Spleen (tissue), 11 donors: ENCODE results near the gene CWF19L1. TPM values are rescaled to one million over a fixed set of nuclear protein-coding genes. Genes with fewer than 3 reads are reported as not detected.
"Not testable (repeated sequence)": the region's sequence is repeated elsewhere in the genome, so short reads cannot be mapped to it uniquely, and the experiment has no call there.

ENCODE experiments used
- DNase-seq: peaks from one replicate; pipeline ENCODE4 v3.0.0-alpha.2; 2020
- H3K27ac ChIP-seq, 8 donors: fragments of 200-600 bp; sonication (generic) in 7 of 8; 1 replicate in 4 of 8; 2 replicates in 4 of 8; pipeline versions ENCODE4 v1.5.0 to v1.8.0; 2016 to 2021; ENCODE audit warnings: inconsistent platforms in 4 of 8, mild to moderate bottlenecking in 4 of 8, moderate library complexity in 1 of 8
- H3K27me3 ChIP-seq, 7 donors: fragments of 200-600 bp; sonication (generic) in 6 of 7; replicated peaks in 1 of 7; 1 replicate in 4 of 7; 2 replicates in 3 of 7; pipeline versions ENCODE4 v1.5.0 to v1.8.0; 2016 to 2021; ENCODE audit warnings: inconsistent platforms in 3 of 7, mild to moderate bottlenecking in 1 of 7
- H3K36me3 ChIP-seq, 6 donors: fragments of 200-600 bp; sonication (generic) in 5 of 6; 1 replicate in 4 of 6; 2 replicates in 2 of 6; pipeline versions ENCODE4 v1.5.0 to v1.8.0; 2016 to 2021; ENCODE audit warnings: inconsistent platforms in 2 of 6
- H3K4me1 ChIP-seq, 6 donors: fragments of 200-600 bp; sonication (generic) in 5 of 6; 1 replicate in 3 of 6; 2 replicates in 3 of 6; pipeline versions ENCODE4 v1.5.0 to v1.8.0; 2016 to 2021; ENCODE audit warnings: inconsistent platforms in 3 of 6
- H3K4me3 ChIP-seq, 8 donors: fragments of 200-600 bp; sonication (generic) in 7 of 8; 1 replicate in 4 of 8; 2 replicates in 4 of 8; pipeline versions ENCODE4 v1.5.0 to v1.8.0; 2016 to 2021; ENCODE audit warnings: inconsistent platforms in 4 of 8, mild to moderate bottlenecking in 4 of 8, moderate library complexity in 2 of 8
- H3K9me3 ChIP-seq, 8 donors: fragments of 200-600 bp; sonication (generic) in 7 of 8; 1 replicate in 4 of 8; 2 replicates in 4 of 8; pipeline versions ENCODE4 v1.5.0 to v1.8.0; 2016 to 2021; ENCODE audit warnings: inconsistent platforms in 4 of 8
- POLR2A ChIP-seq, 3 donors: fragments of 450-650 bp; IDR thresholded peaks; one replicate each; pipeline ENCODE4 v1.5.1; 2017; ENCODE audit warnings: antibody characterized with exemption in 3 of 3, mild to moderate bottlenecking in 1 of 3
- POLR2AphosphoS5 ChIP-seq, 3 donors: sonication (generic); formaldehyde crosslinking; IDR thresholded peaks; one replicate each; pipeline ENCODE4 v1.5.1; 2017; ENCODE audit warnings: antibody characterized with exemption in 3 of 3
- WGBS, 5 donors: extraction: QIAGEN DNeasy Blood & Tissue Kit in 3 of 5; methylation state at CpG; one replicate each; pipeline versions ENCODE4 v1.1.5 to v1.1.7; 2013 to 2018; 5-methylcytosine and 5-hydroxymethylcytosine counted together
- intact Hi-C: fragments of 100-400 bp; cut with DNase I; formaldehyde crosslinking; loops from one replicate; pipeline ENCODE4 v1.15.0; 2023; ENCODE audit warnings: low total_unique reads
- polyA plus RNA-seq, 3 donors: library from polyadenylated mRNA; stranded (reverse); fragments of 200-250 nt; gene quantifications; one replicate each; pipeline ENCODE4 v1.2.1, GENCODE V29; 2013
- total RNA-seq, 7 donors: library from RNA; depleted of rRNA in 3 of 7; stranded (reverse); fragments of >200 nt in 3 of 7; fragmentation: NEBNext Ultra II Directional in 4 of 7; extraction: Animal tissue kit (Norgen Biotek cat#: 25700) in 4 of 7; gene quantifications; one replicate each; pipeline versions ENCODE4 v1.1.0 to v1.2.1, GENCODE V29; 2016 to 2021
- TF ChIP-seq, protein P1 (sequence below), 11 experiments: fragments of 200-600 bp in 7 of 11; fragments of 450-650 bp in 4 of 11; sonication (generic) in 4 of 11; IDR thresholded peaks in 8 of 11; conservative IDR thresholded peaks in 3 of 11; 1 replicate in 7 of 11; 2 replicates in 4 of 11; pipeline versions ENCODE4 v1.4.0 to v1.8.0; 2016 to 2021; ENCODE audit warnings: antibody characterized with exemption in 11 of 11, inconsistent platforms in 4 of 11, mild to moderate bottlenecking in 1 of 11
- donor health status: healthy with polysubstance abuse.
- donor health status: DM: no; HTN: no; CAD: no; lungs with moderate emphysema.
- donor health status: DM: no; HTN: no; CAD: no.
- donor health status: Bipolar disorder and iron deficiency.
- donor health status: healthy.
- donor health status: DM: no; HTN: no; CAD: no.
- donor health status: DM: yes; HTN: yes; CAD: no.

Gene CWF19L1
- total and polyA plus RNA-seq, 10 donors, result 17.8 to 42.1 (median 29.9) TPM

DNA sequence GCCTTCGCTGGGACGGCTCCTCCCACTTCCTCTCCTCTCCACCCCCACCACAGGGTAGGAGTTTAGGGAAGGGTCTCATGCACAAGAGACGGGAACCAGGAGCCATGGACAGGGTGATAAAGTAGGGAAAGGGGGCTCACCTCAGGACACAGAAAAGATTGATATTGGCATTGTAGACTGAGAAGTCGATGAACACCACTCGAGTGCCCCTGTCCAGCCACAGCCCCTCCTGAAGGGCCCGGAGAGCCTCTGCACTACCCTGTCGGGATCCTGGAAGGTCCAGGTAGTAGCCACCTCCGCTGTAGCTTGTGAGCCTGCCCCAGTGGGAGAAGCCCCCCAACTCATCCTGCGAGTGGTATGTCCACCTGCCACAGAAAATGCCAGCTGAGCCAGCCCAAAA, 29.8 kb upstream of the CWF19L1 start:
- TF ChIP-seq POLR2AphosphoS5 (IDR thresholded peaks at IDR 0.05) (no peak), POLR2A (IDR thresholded peaks at IDR 0.05) (no peak)
- TF ChIP-seq, protein P1, sequence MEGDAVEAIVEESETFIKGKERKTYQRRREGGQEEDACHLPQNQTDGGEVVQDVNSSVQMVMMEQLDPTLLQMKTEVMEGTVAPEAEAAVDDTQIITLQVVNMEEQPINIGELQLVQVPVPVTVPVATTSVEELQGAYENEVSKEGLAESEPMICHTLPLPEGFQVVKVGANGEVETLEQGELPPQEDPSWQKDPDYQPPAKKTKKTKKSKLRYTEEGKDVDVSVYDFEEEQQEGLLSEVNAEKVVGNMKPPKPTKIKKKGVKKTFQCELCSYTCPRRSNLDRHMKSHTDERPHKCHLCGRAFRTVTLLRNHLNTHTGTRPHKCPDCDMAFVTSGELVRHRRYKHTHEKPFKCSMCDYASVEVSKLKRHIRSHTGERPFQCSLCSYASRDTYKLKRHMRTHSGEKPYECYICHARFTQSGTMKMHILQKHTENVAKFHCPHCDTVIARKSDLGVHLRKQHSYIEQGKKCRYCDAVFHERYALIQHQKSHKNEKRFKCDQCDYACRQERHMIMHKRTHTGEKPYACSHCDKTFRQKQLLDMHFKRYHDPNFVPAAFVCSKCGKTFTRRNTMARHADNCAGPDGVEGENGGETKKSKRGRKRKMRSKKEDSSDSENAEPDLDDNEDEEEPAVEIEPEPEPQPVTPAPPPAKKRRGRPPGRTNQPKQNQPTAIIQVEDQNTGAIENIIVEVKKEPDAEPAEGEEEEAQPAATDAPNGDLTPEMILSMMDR (IDR thresholded peaks at IDR 0.05 in 8 of 11, conservative IDR thresholded peaks at IDR 0.05 in 3 of 11), result no peak
- H3K27ac ChIP-seq, result no peak overlapping the region
- peaks cover 0 to 9% (median 0%) of the 10 kb centered on the region in 6 donors for H3K4me1 ChIP-seq
- peaks cover 0 to 9% (median 0%) of the 10 kb centered on the region in 8 donors for H3K9me3 ChIP-seq
- H3K36me3 ChIP-seq, result no peaks in the 10 kb centered on the region
- no peak for DNase-seq
- WGBS, 5 donors, result 53 to 71% (median 62%) methylated on average over 6 to 9 of the region's 9 CpGs
- H3K27me3 ChIP-seq, result peaks cover 0 to 53% (median 5%) of the 10 kb centered on the region in 7 donors
- intact Hi-C loops, result no loop called here
- H3K4me3 ChIP-seq, result no peak overlapping the region

DNA sequence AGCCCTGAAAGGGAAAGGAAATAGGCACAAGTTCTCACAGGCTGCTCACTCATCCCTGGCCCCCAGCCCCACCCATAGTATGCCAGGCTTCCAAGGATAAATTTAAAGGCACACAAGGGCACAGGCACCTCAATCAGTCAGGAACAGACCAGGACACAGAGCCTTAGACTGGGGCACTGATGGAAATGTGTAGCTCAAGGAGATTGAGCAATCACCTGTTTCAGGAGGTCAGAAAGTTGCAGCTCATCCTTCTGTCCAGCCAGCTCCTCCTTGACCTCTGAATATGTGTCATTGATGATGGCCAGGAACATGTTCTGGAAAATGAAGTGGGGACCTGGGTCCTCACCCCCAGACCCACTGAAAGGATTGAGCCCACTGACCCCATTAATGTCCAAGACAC, 25.6 kb upstream of the CWF19L1 start:
- Histone ChIP-seq H3K27ac (peak overlapping the region in 3 of 8 donors; percentile 32 to 60 (median 60)), H3K36me3 (no peaks in the 10 kb centered on the region), H3K27me3 (peaks cover 0 to 38% (median 5%) of the 10 kb centered on the region in 7 donors), H3K9me3 (no peaks in the 10 kb centered on the region), H3K4me1 (peaks cover 0 to 16% (median 0%) of the 10 kb centered on the region in 6 donors), H3K4me3 (no peak overlapping the region)
- intact Hi-C loops, result no loop called here
- DNase-seq, result no peak
- no peak for TF ChIP-seq POLR2AphosphoS5 (IDR thresholded peaks at IDR 0.05)
- TF ChIP-seq, protein P1 (IDR thresholded peaks at IDR 0.05 in 8 of 11, conservative IDR thresholded peaks at IDR 0.05 in 3 of 11), result no peak
- no peak for TF ChIP-seq POLR2A (IDR thresholded peaks at IDR 0.05)

DNA sequence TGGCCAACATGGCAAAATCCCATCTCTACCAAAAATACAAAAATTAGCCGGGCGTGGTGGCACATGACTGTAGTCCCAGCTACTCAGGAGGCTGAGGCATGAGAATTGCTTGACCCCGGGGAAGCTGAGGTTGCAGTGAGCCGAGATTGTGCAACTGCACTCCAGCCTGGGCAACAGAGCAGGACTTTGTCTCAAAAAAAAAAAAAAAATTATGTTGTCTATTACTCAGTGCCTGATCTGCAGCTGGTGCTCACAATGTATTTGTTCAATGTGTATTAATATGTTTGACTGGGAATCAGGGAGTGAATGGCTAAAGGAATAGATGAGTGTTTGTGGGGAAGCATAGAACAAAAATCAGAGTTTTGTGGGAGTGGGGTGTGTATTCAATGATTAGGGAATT, 24.9 kb upstream of the CWF19L1 start:
- Histone ChIP-seq H3K27me3 (peaks cover 0 to 37% (median 5%) of the 10 kb centered on the region in 7 donors), H3K4me1 (peaks cover 0 to 19% (median under 1%) of the 10 kb centered on the region in 6 donors), H3K27ac (peak overlapping the region in 4 of 8 donors; percentile 49 to 77 (median 60))
- 51 to 81% (median 56%) methylated on average over 4 of the region's 4 CpGs for WGBS, 5 donors
- H3K9me3 ChIP-seq, H3K36me3 ChIP-seq, H3K4me3 ChIP-seq, intact Hi-C loops, DNase-seq: not testable (repeated sequence)

DNA sequence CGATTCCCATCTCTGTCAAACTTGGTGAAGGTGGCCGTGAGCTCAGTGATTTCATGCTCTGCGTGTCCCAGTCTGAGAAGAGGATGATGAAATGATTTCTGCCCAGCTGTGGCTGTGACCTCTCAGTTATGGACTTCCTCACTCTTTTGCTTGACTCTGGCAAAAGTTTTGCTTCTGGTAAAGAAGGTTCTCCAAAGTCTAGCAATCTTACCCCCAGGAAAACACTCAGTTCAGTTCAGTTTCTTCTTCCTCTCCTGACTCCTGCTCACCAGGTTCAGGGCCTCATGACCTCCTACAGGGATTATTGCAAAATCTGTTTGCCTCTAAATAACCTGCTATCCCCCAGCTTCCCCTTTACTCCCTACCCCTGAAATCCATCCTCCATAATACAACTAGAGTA, 23.9 kb upstream of the CWF19L1 start:
- peak in 1 of 3 donors; percentile 40 for TF ChIP-seq POLR2AphosphoS5 (IDR thresholded peaks at IDR 0.05)
- TF ChIP-seq POLR2A (IDR thresholded peaks at IDR 0.05), result no peak

DNA sequence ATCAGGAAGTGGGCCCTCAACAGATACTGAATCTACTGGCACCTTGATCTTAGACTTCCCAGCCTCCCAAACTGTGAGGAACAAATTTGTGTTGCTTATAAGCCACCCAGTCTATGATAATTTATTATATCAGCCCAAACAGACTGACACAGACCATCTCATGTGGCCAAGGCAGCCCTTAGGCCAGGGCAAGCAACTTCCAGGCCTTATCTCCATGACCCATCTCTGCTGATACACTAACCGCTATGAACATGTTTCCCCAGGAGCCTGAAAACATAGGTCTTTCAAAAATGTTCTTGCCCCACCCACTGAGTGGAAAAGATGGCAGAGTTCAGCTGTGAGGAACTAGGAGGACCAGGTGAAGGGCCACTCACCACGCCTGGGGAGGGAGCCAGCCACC, 22.2 kb upstream of the CWF19L1 start:
- no peak for DNase-seq
- Histone ChIP-seq H3K4me1 (peaks cover 13 to 42% (median 20%) of the 10 kb centered on the region in 6 donors), H3K9me3 (no peaks in the 10 kb centered on the region), H3K4me3 (no peak overlapping the region), H3K36me3 (no peaks in the 10 kb centered on the region), H3K27me3 (peaks cover 0 to 19% (median 0%) of the 10 kb centered on the region in 7 donors), H3K27ac (peak overlapping the region in 2 of 8 donors; percentile 6 to 77)
- 81 to 87% (median 84%) methylated on average over 2 of the region's 2 CpGs for WGBS, 5 donors
- TF ChIP-seq, protein P1 (IDR thresholded peaks at IDR 0.05 in 8 of 11, conservative IDR thresholded peaks at IDR 0.05 in 3 of 11), result no peak
- no peak for TF ChIP-seq POLR2A (IDR thresholded peaks at IDR 0.05)
- TF ChIP-seq POLR2AphosphoS5 (IDR thresholded peaks at IDR 0.05), result no peak
- intact Hi-C loops, result no loop called here

More for the DNA sequence above, 23.9 kb upstream of the CWF19L1 start:
- peaks cover 0 to 29% (median 5%) of the 10 kb centered on the region in 7 donors for H3K27me3 ChIP-seq
- 41 to 75% (median 51%) methylated on average over 3 of the region's 3 CpGs for WGBS, 5 donors
- intact Hi-C loops, result no loop called here
- H3K9me3 ChIP-seq, result no peaks in the 10 kb centered on the region
- H3K4me1 ChIP-seq, result peaks cover 0 to 27% (median 6%) of the 10 kb centered on the region in 6 donors
- peak overlapping the region in 6 of 8 donors; percentile 20 to 77 (median 54) for H3K27ac ChIP-seq
- no peak for DNase-seq
- no peaks in the 10 kb centered on the region for H3K36me3 ChIP-seq
- H3K4me3 ChIP-seq, result no peak overlapping the region
